NCI-H1105 treated with DMSO at 0.1 percent for 48 hours (cell line): ENCODE data around the gene VIPR1.

Experiments
- DNase-seq: peaks from one replicate; lab custom pipeline; 2025; lab: John Stamatoyannopoulos, UW

VIPR1 gene, protein sequence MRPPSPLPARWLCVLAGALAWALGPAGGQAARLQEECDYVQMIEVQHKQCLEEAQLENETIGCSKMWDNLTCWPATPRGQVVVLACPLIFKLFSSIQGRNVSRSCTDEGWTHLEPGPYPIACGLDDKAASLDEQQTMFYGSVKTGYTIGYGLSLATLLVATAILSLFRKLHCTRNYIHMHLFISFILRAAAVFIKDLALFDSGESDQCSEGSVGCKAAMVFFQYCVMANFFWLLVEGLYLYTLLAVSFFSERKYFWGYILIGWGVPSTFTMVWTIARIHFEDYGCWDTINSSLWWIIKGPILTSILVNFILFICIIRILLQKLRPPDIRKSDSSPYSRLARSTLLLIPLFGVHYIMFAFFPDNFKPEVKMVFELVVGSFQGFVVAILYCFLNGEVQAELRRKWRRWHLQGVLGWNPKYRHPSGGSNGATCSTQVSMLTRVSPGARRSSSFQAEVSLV

DNA sequence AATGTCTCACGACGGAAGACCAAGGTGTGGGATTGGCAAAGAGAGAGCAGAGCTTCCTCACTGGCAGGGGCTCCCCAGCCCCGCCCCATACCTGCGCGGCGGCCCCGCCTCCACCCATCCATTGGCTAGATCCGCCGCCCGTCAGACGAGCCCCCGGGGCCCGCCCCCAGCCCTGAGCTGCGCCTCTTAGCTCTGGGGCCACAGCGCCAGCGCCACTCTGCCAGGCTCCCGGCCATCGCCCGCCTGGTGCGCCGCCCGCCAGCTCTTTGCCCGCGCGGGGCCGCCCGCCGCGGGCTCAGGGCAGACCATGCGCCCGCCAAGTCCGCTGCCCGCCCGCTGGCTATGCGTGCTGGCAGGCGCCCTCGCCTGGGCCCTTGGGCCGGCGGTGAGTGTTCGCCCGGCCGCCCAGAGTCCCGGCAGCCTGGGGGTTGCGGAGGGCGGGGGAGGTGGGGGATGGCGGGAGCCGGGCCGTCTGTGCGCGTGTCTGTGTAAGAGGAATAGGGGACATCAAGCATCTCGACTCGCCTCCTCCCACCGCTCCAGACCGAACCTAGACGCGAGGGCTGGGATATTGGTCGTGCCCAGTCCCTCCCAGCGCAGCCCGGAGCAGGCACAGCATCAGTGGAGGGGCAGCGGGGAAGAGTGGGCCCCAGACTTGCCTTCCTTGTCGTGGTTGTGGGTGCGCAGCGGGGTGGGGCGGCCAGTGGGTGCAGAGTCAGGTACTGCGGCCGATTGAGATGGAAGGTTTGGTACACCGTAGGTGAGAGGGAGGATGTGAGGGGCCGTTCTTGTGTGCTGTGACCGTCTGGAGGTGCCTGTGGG, at the start of gene VIPR1:
Gene VIPR1, plus strand, starts transcription at position 215 of the 822 bp plus-strand sequence. Its CDS starts 93 bp downstream, at position 308.
- DNase-seq, result peak; percentile 76

DNA sequence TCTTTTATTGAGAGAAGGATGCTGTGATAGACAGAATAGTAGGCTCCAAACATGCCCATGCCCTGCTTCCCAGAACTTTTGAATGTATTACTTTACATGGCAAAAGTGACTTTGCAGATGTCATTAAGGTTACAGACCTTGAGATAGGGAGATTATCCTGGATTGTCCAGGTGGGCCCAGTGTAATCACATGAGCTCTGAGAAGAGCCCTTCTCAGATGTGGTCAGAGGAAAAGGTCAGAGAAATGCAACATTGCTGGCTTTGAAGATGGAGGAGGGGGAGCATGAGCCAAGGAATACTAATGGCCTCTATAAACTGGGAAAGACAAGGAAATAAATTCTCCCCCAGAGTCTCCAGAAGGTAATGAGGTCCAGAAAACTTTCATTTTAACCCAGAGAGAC, 46.2 kb upstream of the VIPR1 start:
- no peak for DNase-seq

DNA sequence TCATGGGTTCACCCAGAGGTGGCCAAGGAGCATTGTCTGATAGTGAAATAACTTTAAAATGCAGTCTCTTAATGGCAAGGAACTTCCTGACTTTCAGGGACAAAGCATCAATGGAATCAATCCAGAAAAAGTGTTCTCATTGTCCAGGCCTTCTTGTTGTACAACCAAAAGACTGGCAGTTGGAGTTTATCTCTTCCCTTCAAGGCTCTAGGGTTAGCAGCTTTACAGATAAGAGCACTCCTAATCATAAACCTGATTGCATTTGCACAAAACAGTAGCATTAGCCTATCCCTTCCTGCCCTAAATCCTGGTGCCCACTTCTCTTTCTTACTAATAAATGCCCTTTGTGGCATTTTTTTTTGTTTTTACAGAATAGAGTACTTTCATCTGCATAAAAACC, 43.3 kb upstream of the VIPR1 start:
- no peak for DNase-seq

DNA sequence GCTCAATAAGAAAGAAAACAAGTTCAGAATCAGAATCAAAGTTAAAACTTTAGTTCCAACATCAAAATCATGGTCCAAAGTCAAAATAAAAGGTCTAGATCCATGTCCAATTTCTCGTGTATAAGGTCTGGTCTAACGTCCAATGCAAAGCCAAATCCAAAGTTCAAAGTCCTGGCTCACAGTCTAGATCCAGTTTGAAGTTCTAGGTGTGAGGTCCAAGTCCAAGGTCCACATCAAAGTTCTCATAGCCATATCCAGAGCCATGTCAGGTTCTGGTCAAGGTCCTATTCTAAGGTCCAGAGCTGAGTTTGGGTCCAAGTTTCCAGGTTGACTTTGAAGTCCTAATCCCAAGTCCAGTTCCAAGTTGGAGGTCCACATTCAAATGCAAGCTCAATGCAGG, 40.7 kb upstream of the VIPR1 start:
- no peak for DNase-seq

DNA sequence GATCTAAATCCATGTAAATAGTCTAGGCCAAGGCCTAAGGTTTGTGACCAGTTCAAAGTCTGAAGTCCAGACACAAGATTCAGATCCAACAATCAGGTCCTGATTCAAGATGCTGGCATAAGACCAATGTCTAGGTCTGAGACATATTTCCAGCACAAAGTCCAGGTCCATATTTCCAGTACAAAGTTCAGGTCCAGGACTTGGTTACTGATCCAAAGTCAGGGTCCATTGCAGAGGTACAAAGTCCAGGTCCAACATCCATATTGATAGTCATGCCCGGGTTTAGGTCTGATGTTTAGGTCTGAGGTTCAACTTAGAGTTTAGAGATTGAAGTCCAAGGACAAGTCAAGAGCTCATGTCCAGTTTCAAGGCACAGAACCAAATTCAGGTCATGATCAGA, 39.4 kb upstream of the VIPR1 start:
- DNase-seq, result no peak

DNA sequence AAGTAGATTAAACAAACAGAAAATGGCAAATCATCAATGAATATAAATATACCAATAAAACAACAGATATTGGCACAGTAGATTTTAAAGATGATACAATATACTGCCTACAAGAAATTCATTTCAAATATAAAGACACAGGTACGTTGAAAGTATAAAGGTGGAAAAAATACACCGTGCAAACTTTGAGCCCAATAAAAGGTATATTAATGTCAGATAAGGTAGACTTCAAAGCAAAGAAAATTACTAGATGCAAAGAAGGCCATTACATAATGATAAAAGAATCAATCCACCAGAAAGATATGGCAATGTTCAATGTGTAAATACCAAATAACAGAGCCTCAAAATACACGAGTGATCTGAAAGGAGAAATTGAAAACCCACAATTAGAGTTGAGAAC, 34.3 kb upstream of the VIPR1 start:
- DNase-seq, result no peak

DNA sequence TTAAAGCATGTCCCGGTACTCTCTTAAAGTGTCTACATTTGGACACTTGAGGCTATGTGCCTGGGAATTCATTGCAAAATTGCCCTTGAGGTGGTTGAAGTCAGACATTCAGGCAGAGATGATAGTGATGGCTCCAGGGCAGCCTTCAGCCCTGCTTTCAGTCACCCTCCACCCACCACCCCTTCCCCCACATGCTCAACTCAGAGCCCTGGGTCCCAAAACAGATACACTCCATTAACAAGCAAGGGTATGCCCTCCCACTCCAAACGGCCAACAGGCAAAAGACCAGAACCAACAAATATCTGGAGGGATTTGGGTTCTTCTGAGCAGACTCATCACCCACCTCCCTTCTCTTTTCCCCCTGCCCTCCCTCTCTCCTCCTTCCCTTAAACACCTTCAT, 29.9 kb upstream of the VIPR1 start:
- no peak for DNase-seq

DNA sequence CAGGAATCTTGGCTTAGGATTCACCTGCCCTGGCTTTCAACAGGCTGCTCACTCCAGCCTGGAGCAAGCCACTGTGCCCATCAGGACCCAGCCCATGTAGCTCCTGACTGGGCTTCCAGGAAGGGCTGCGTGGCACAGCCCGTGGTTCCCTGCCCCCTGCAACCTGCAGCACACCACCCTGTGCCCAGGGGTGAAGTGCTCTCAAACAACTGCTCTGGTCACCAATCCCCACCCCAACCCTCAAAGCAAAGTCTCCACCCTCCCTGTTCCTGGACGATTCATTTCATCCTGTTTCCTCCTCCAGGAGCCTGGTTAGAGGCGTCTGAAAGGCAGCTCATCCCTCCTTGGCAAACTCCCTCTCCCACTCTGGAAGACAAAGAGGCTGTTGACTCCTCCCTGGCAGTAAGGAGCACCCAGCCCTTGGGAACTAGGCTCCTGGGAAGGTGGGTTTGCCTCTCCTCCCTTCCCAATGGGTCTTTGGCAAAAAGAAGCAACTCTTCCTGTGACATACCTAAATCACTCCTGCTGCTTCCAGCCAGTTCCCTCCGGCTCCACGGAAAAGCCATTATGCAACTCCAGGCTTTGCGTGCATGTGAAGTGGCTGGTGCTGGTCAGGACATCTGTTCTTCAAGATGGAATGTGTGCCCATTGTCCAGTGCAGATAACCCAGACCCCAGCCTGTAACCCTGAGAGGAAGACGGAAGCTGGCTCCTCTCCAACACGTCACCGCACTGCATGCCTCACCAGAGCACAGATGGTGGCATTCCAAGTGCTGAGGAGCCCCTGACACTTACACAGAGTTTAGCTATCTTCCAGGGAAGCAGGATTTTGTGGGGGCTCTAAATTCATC, 29.1 kb upstream of the VIPR1 start:
- DNase-seq, result no peak

DNA sequence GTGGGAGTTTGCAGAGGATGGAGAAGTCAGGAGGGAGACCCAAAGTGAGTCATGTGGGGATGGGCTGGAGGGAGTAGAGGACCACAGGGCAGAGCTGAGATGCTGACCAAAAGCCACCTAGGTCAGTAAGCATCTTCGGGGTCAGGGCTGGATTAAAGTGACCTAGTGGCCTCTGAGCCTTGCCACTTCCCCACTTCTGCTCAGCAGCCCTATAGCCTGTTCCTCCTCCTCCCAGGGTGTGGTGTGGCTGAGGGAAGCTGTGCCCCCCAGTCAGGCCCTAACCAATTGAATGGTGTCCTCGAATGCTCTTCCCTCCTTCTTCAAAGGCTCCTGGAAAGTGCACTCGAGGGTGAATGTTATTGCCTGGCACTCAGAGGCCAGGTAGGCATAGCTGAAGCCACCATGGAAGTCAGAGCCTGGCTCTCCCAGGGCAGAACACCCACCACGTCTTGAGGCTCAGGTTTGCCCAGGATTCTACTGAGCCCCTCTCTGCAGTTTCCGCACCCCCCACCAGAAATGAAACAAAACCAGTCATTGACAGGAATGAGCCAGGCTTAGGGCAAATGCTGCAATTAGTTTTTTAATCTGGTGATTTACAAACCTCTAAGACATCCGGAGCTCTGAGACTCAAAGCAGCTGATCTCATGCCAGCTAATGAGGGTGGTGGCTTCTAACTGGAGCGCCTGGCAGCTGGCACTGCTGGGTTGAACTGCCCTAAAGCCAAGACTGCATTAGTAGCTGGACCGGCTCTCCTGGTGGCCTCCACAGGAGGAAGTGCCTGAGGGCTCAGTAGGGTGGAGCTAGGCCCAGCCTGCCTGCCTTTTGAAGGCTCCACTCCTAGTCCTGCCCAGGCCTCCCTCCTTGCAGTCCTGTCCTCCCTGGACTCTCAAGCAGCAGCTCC, 26.0 kb upstream of the VIPR1 start:
- DNase-seq, result no peak

DNA sequence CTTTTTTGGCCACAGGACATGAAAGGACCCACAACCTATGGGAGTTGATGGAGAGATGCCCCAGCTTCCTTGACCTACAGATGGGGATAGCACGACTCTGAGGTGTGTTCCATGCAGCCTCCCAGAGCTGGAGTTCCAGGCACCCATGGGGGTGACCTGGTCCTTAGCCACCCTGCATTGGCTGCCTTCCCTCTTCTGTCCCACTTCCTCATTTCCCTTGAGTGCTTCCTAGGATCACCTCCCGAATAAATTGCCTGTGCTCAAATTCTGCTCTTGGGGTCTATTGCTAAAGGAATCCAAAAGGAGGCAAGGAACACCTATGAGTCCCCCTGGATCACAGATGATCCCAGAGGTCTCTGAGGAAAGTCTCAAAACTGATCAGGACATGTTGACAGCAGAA, 24.7 kb upstream of the VIPR1 start:
- DNase-seq, result no peak

DNA sequence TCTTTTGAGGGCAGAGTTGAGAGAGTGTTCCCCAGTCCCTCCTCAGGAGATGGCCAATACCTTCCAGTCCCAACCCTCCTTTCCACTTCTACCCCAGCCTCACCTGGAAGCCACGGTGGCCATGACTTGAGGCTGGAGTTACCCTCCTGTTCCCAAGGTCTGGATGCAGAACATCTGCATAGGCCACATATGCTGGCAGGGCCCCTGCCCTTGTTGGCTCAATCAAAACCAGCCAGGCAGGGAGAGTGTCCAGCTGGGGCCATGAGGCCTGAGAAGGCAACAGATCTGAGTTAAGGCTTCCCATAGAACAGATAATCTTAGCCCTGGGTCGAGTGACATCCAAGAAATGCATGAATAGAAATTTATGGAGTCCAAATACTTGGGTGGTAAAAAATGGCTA, 23.6 kb upstream of the VIPR1 start:
- no peak for DNase-seq

DNA sequence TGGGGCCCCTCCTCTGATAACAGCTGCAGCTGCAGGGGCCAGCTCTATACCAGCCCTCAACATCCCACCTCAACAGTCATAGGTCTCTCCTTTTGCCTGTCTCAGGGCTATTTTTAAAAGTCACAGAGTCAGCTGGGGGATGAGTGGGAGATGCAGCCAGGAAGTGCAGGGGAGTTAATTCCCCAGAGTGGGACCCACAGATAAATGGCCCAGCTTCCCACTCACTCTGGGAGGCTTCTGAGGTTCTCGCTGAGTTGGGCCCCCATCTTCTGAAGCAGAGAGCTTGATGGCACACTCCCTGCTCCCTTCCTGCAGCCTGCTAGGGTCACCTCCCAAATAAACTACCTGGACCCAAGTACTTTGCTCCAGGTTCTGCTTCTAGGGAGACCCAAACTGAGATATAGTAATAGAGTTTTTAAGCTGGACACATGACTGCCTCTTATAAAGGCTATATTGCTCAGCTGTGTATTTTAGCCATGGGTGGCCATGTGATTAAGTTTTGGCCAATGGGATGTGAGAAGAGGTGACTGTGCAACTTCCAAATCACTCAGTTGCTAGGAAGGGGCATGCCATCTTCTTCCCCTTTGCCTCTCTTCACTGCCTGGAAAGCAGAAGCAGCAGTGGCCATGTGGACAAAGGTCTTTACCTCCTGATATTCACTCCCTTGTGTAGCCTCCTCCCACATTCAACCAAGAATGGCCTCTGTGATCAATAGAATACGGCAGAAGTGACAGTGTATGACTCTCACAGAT, 15.5 kb upstream of the VIPR1 start:
- DNase-seq, result no peak

DNA sequence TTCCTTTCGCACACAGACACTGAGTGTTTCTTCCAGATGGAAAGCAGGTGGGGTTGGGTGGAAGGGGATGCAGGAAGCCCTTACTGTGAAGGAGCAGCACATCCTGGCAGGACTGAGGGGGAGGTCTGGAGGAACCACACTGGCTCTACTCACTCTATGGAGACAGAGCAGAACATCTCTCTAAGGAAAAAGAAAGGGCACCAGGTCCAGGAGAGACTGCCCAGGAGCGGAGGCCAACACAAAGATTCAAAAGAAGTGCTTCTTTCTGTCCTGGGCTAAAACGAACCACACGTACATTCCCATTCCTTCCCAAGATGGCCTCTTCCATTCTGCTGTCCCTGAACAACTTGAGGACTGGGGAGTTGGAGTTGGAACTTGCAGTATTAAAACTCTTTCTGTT, 13.8 kb upstream of the VIPR1 start:
- DNase-seq, result no peak

DNA sequence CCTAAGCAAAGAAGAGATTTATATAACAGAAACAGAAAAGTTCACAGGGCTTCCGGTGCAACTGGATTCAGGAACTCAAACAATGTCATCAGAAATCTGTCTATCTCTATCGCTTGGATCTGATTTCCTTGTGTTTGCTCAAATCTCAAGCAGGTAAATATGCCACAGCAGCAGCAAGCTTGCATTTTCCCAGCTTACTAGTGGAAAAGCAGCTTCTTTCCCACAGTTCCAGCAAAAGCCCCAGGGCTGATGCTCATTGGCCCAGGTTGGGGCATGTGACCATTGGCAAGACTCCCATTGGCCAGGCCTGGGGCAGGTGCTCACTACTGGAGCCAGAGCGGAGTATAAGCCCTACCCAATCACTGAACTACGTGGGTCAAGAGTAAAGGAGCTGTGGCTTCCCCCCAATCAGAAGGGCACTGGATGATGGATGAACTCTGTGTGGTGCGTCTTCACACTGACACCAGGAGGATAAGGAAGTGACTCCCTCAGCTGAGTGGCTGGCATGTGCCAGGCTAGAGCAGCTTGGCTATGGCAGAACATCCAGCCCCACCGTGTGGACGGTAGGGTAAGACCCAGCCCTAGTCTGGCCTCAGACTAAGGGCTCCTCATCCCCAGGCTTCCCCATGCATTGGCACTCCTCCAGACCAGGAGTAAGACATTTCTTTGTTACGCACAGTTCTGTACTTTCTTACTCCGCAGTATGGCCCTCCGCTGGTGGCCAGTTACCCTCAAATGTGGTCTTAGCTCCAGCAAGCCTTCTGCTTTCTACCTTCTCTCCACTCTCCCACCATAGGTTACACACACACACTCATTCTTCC, 13.1 kb upstream of the VIPR1 start:
- DNase-seq, result no peak

DNA sequence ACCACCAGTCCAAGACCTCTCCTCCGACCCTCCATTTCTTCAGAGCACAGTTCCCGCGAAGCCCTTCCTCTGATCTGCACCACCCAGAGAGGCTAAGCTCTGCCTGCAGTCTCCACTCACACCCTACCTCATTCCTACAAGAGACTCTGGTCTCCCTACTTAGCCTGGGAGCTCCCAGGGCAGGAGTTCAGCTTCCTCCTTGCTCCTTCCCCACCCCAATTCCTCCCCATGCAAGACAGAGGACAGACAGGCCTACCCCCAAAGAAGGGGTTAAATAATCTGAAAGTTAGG, 12.6 kb upstream of the VIPR1 start:
- no peak for DNase-seq

DNA sequence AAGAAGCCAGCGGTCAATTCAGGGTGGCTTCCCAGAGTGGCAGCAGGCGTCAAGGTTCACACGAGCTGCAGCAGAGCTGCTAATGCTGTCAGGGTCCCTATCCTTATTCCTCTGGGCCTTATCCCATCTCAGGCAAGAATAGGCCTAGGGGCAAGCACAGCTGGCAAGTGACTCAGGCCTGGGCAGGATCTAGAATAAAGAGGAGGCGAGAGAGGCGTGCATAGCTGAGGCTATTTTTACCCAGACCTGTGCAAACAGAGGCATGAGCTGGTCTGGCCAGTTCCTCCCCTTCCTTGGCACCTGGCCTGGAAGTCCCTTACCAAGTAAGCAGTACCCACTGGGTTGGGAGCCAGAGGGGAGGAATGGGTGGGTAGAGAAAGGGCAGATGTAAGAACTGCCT, 12.2 kb upstream of the VIPR1 start:
- no peak for DNase-seq

DNA sequence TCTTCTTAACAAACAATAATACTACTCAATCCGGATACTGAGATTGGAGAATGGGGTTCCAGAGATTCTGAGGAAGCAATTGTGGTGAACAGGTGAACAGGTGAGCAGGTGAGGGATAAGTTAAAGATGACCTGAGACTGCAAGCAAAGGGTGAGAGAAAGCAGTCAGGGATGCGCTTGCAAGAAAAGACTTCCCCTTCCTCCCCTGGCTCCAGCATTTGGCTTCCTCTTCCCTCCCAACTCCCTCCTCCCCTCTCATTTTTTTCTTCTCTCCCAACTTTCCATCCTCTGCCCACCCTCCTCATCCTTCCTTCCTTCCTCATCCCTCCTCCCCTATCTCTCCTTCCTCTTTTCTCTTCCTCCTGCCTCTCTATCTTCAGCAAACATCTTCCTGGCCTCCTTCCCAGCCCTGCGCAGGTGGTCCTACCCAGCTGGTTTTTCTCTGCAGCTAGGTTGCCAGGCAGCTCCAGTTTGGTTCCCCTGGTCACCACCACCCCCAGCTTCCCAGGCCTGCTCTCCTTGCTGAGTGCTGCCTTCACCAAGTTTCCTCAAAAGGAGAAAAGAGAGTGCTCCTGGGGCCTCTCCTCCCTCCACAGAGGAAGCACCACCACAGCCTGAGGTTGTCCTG, 10.4 kb upstream of the VIPR1 start:
- DNase-seq, result no peak

DNA sequence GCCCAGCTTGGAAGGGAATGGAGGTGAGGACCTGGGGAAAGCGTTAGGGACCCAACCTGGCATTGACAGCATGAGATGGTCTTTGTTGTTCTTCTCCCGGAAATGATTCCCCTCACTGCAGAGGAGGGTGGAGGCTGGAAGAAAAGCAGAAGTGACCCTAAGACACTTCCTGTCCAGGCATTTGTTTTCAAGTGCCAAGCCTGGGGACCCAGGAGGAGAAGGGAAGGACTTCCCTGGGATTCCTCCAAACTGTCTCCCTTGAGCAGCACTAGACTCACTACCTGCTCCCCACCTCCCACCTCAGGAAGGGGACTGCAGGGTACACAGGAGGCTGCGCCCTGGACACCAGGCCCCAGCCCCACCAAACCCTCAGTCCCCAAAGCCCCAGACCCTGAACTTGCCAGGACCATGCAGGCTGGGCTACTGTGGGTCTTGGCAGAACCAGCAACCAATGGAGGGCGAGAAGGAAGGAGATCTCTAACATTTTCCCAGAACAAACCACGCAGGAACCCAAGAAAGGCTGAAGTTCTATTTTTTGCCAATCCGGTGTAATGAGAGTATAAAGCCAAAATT, 9.8 kb upstream of the VIPR1 start:
- no peak for DNase-seq
